HFF-Myc (cell line): ENCODE measurements around the gene ADAMTS14.

Experiments
- DNase-seq: peaks from one replicate; pipeline ENCODE4 v3.0.0-alpha.2; 2011; ENCODE audit warnings: low read depth; ENCODE audit errors: extremely low read depth
- H3K4me3 ChIP-seq: replicated peaks from 2 replicates; pipeline ENCODE4 v1.5.1; 2011; ENCODE audit warnings: low read depth, mild to moderate bottlenecking, control low read depth, low read length
- CTCF ChIP-seq: IDR thresholded peaks from 2 replicates; pipeline ENCODE4 v1.5.1; 2012; ENCODE audit warnings: mild to moderate bottlenecking, low read depth, low read length, control low read depth; ENCODE audit errors: missing control alignments

Gene ADAMTS14

GRCh38 chr10:70699063-70699658 lies 26.9 kb downstream of the ADAMTS14 start:
- no peak overlapping the region for H3K4me3 ChIP-seq
- no peak for DNase-seq
- no peak for TF ChIP-seq CTCF

GRCh38 chr10:70699659-70700174 lies 27.4 kb downstream of the ADAMTS14 start:
- no peak for DNase-seq
- H3K4me3 ChIP-seq: no peak overlapping the region
- TF ChIP-seq CTCF: no peak

GRCh38 chr10:70702190-70702763 lies 30.0 kb downstream of the ADAMTS14 start:
- no peak for DNase-seq
- H3K4me3 ChIP-seq: no peak overlapping the region
- no peak for TF ChIP-seq CTCF

GRCh38 chr10:70704211-70704610 lies 31.9 kb downstream of the ADAMTS14 start:
- no peak for DNase-seq
- no peak overlapping the region for H3K4me3 ChIP-seq
- no peak for TF ChIP-seq CTCF

GRCh38 chr10:70705121-70705861 lies 33.0 kb downstream of the ADAMTS14 start:
- TF ChIP-seq CTCF: no peak
- no peak overlapping the region for H3K4me3 ChIP-seq
- no peak for DNase-seq

GRCh38 chr10:70711177-70711576 lies 38.9 kb downstream of the ADAMTS14 start:
- H3K4me3 ChIP-seq: no peak overlapping the region
- no peak for TF ChIP-seq CTCF
- DNase-seq: no peak
